Measurements from ENCODE around the gene RAB34. TPM values are rescaled to one million over a fixed set of nuclear protein-coding genes. Genes with fewer than 3 reads are reported as not detected.

RAB34 gene
- total RNA-seq, 1 donor from 2014 or later: 150 TPM

DNA sequence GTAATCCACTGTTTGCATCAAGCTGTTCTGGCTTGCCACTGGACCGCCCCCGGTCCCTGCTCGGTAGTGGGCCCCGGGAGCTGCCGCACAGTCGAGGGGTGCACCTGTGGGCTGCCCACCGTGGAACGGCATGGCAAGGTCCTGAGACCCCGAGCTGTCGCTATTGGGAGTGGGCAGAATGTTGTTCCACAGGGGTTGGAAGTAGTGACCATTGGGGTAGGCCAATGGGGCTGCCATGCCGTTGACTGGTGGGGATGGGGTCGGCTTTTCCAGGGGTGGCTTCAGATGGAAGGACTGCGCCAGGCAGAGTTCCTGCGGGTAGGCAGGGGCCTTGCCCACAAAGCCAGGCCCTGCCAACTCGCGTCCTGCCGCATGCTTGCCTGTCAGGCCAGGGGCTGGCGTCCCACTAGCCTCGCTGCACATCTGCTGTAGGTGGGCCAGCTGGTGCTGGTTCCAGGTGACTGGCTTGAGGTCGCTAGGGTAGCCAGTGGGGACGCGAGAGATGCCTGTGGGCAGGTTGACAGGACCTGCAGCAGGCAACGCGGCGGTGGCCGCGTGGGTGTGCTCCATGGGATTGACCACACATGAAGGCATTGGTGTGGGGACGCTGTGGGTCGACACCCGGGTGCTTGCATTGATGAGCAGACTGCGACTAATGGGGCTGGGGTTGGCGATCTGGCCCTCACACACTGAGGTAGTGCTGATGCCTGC, 40.9 kb upstream of the RAB34 start:
- H4K20me1 ChIP-seq (ENCODE audit: insufficient read depth, low read length): peaks cover 69% of the 10 kb centered on the region
- H3K9ac ChIP-seq (ENCODE audit: low read length): no peak overlapping the region
- Mint-ChIP-seq H3K4me3 (ENCODE audit: unreplicated experiment) (no peak overlapping the region), H3K4me1 (ENCODE audit: low read depth, unreplicated experiment) (peaks cover 15% of the 10 kb centered on the region), H3K36me3 (ENCODE audit: low read depth, unreplicated experiment) (peaks cover 15% of the 10 kb centered on the region), H3K27ac (ENCODE audit: unreplicated experiment) (no peak overlapping the region), H3K27me3 (ENCODE audit: low read depth, unreplicated experiment) (no peaks in the 10 kb centered on the region), H3K9me3 (ENCODE audit: unreplicated experiment) (no peaks in the 10 kb centered on the region)
- H3K27ac ChIP-seq (ENCODE audit: low read depth, low read length): no peak overlapping the region
- no peaks in the 10 kb centered on the region for H3K4me1 ChIP-seq (ENCODE audit: insufficient read depth, low read length)
- H2AFZ ChIP-seq (ENCODE audit: low read depth, low read length): no peak overlapping the region
- no peaks in the 10 kb centered on the region for H3K9me3 ChIP-seq (ENCODE audit: insufficient read depth, low read depth, low read length)
- H3K36me3 ChIP-seq (ENCODE audit: insufficient read depth, low read length): peaks cover 2% of the 10 kb centered on the region
- H3K4me3 ChIP-seq (ENCODE audit: insufficient read depth, low read depth, low read length): no peak overlapping the region
- H3K27me3 ChIP-seq (ENCODE audit: insufficient read depth, low read length): no peaks in the 10 kb centered on the region
- H3K79me2 ChIP-seq (ENCODE audit: insufficient read depth, low read length): peaks cover 5% of the 10 kb centered on the region
- no peak overlapping the region for H3K4me2 ChIP-seq (ENCODE audit: low read length)
- DNase-seq (ENCODE audit: low read depth) (no peak), FAIRE-seq (no peak)
- TF ChIP-seq EZH2 (IDR thresholded peaks at IDR 0.05; ENCODE audit: insufficient read depth, low read length): no peak
- TF ChIP-seq, protein P1, sequence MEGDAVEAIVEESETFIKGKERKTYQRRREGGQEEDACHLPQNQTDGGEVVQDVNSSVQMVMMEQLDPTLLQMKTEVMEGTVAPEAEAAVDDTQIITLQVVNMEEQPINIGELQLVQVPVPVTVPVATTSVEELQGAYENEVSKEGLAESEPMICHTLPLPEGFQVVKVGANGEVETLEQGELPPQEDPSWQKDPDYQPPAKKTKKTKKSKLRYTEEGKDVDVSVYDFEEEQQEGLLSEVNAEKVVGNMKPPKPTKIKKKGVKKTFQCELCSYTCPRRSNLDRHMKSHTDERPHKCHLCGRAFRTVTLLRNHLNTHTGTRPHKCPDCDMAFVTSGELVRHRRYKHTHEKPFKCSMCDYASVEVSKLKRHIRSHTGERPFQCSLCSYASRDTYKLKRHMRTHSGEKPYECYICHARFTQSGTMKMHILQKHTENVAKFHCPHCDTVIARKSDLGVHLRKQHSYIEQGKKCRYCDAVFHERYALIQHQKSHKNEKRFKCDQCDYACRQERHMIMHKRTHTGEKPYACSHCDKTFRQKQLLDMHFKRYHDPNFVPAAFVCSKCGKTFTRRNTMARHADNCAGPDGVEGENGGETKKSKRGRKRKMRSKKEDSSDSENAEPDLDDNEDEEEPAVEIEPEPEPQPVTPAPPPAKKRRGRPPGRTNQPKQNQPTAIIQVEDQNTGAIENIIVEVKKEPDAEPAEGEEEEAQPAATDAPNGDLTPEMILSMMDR (IDR thresholded peaks at IDR 0.05; ENCODE audit: insufficient read depth, low read depth, low read length): no peak

DNA sequence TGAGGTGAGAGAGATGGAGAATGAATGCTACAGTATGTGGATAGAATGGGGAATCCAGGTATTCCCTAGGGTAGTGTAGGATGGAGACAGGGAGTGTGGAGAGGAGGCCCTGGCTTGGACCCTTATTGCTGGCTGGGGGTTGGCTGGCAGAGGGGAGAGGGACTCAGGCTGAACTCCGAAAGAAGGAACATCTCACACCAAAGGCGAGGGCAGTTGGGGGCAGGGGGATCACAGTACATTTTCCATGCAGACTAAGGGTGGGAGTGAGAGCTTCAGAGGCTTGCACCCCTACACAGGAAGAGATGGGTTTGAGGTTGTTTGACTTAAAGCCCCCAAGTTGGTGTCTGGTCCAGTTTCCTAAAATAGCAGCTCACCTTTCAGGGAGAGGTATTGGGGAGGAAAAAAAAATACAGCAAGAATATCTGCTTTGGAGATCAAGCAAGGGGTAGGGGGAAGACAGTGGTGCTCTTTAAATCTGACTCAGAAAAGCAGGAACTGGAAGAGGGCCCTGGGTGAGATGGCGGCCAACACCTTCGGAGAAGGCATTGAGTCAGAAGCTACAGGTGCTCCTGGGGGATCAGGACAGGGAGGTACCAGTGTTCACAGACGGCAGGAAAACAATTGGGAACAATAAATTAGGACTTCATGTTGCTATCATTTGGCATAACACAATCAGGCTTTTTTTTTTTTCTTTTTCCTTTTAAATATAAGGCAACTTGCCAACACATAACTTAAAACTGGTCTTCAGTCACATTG, 38.6 kb upstream of the RAB34 start:
- no peaks in the 10 kb centered on the region for H3K27me3 ChIP-seq (ENCODE audit: insufficient read depth, low read length)
- H3K9ac ChIP-seq (ENCODE audit: low read length): no peak overlapping the region
- Mint-ChIP-seq H3K9me3 (ENCODE audit: unreplicated experiment) (no peaks in the 10 kb centered on the region), H3K4me1 (ENCODE audit: low read depth, unreplicated experiment) (peaks cover 15% of the 10 kb centered on the region), H3K27ac (ENCODE audit: unreplicated experiment) (peak overlapping the region; percentile 6), H3K27me3 (ENCODE audit: low read depth, unreplicated experiment) (no peaks in the 10 kb centered on the region), H3K36me3 (ENCODE audit: low read depth, unreplicated experiment) (peaks cover 20% of the 10 kb centered on the region), H3K4me3 (ENCODE audit: unreplicated experiment) (no peak overlapping the region)
- H3K4me3 ChIP-seq (ENCODE audit: insufficient read depth, low read depth, low read length): no peak overlapping the region
- no peaks in the 10 kb centered on the region for H3K4me1 ChIP-seq (ENCODE audit: insufficient read depth, low read length)
- H3K9me3 ChIP-seq (ENCODE audit: insufficient read depth, low read depth, low read length): no peaks in the 10 kb centered on the region
- DNase-seq (ENCODE audit: low read depth) (no peak), FAIRE-seq (no peak)
- H3K4me2 ChIP-seq (ENCODE audit: low read length): no peak overlapping the region
- peaks cover 10% of the 10 kb centered on the region for H3K36me3 ChIP-seq (ENCODE audit: insufficient read depth, low read length)
- peaks cover 65% of the 10 kb centered on the region for H4K20me1 ChIP-seq (ENCODE audit: insufficient read depth, low read length)
- H2AFZ ChIP-seq (ENCODE audit: low read depth, low read length): no peak overlapping the region
- TF ChIP-seq, protein P1 (IDR thresholded peaks at IDR 0.05; ENCODE audit: insufficient read depth, low read depth, low read length): no peak
- TF ChIP-seq EZH2 (IDR thresholded peaks at IDR 0.05; ENCODE audit: insufficient read depth, low read length): no peak
- peaks cover 4% of the 10 kb centered on the region for H3K79me2 ChIP-seq (ENCODE audit: insufficient read depth, low read length)
- H3K27ac ChIP-seq (ENCODE audit: low read depth, low read length): no peak overlapping the region
